ENCODE data around the gene GRID1. TPM values are rescaled to one million over a fixed set of nuclear protein-coding genes. Genes with fewer than 3 reads are reported as not detected.
A peak's percentile ranks its signal among the peaks of the same experiment; 100 is the strongest.

The GRID1 gene
- total and polyA plus RNA-seq, 4 donors: 1.1 to 3.8 TPM; not detected in 2

- Histone ChIP-seq H3K9me3 (ENCODE audit: control insufficient read depth, low read length) (peaks cover 3% of the 10 kb centered on the region), H3K27me3 (ENCODE audit: control insufficient read depth in 1 of 2, insufficient read depth in 2 of 2, low read length in 1 of 2) (no peaks in the 10 kb centered on the region), H3K36me3 (ENCODE audit: control insufficient read depth in 1 of 2, insufficient read depth in 2 of 2, low read length in 1 of 2) (no peaks in the 10 kb centered on the region), H3K27ac (ENCODE audit: low read depth in 1 of 2, low read length in 2 of 2) (no peak overlapping the region), H3K4me1 (ENCODE audit: control insufficient read depth in 1 of 2, insufficient read depth in 2 of 2, low read length in 2 of 2) (no peaks in the 10 kb centered on the region), H3K4me3 (ENCODE audit: low read length in 2 of 2) (no peak overlapping the region)
- intact Hi-C loops (cut with DNase I): no loop called here
- 52 to 64% methylated on average over 7 to 8 of the region's 8 CpGs for WGBS, 2 donors
- peak in 1 of 2 donors; percentile 65 for DNase-seq
- ATAC-seq (ENCODE audit: low FRiP score): no peak
Observed at GRCh38 chr10:86127274-86127819, 239.2 kb downstream of the GRID1 start.

GRCh38 chr10:86124734-86125133 is 241.9 kb downstream of the GRID1 start:
- peak in 1 of 2 donors; percentile 31 for DNase-seq
- Histone ChIP-seq H3K27ac (ENCODE audit: low read depth in 1 of 2, low read length in 2 of 2) (no peak overlapping the region), H3K4me3 (ENCODE audit: low read length in 2 of 2) (no peak overlapping the region), H3K4me1 (ENCODE audit: control insufficient read depth in 1 of 2, insufficient read depth in 2 of 2, low read length in 2 of 2) (no peaks in the 10 kb centered on the region), H3K27me3 (ENCODE audit: control insufficient read depth in 1 of 2, insufficient read depth in 2 of 2, low read length in 1 of 2) (no peaks in the 10 kb centered on the region), H3K36me3 (ENCODE audit: control insufficient read depth in 1 of 2, insufficient read depth in 2 of 2, low read length in 1 of 2) (no peaks in the 10 kb centered on the region), H3K9me3 (ENCODE audit: control insufficient read depth, low read length) (peaks cover 2% of the 10 kb centered on the region)
- intact Hi-C loops (cut with DNase I): no loop called here
- WGBS, 2 donors: 81 to 89% methylated on average over 4 of the region's 4 CpGs
- no peak for ATAC-seq (ENCODE audit: low FRiP score)

GRCh38 chr10:86123715-86124114 is 242.9 kb downstream of the GRID1 start:
- no peak overlapping the region for H3K27ac ChIP-seq (ENCODE audit: low read depth in 1 of 2, low read length in 2 of 2)

GRCh38 chr10:86123304-86123703 is 243.3 kb downstream of the GRID1 start:
- 86 to 90% methylated on average over 4 of the region's 4 CpGs for WGBS, 2 donors
- peak in 1 of 2 donors; percentile 44 for DNase-seq

More at GRCh38 chr10:86123715-86124114, 242.9 kb downstream of the GRID1 start:
- H3K4me1 ChIP-seq (ENCODE audit: control insufficient read depth in 1 of 2, insufficient read depth in 2 of 2, low read length in 2 of 2): no peaks in the 10 kb centered on the region
- no peak overlapping the region for H3K4me3 ChIP-seq (ENCODE audit: low read length in 2 of 2)
- peaks cover 2% of the 10 kb centered on the region for H3K9me3 ChIP-seq (ENCODE audit: control insufficient read depth, low read length)
- intact Hi-C loops (cut with DNase I): no loop called here
- no peaks in the 10 kb centered on the region for H3K36me3 ChIP-seq (ENCODE audit: control insufficient read depth in 1 of 2, insufficient read depth in 2 of 2, low read length in 1 of 2)
- H3K27me3 ChIP-seq (ENCODE audit: control insufficient read depth in 1 of 2, insufficient read depth in 2 of 2, low read length in 1 of 2): no peaks in the 10 kb centered on the region
- 68 to 73% methylated on average over 6 of the region's 6 CpGs for WGBS, 2 donors
- ATAC-seq (ENCODE audit: low FRiP score) (no peak), DNase-seq (peak in 1 of 2 donors; percentile 46)

GRCh38 chr10:86122646-86123045 is 243.9 kb downstream of the GRID1 start:
- WGBS, 2 donors: 88% methylated on average over 2 of the region's 2 CpGs
- no peaks in the 10 kb centered on the region for H3K4me1 ChIP-seq (ENCODE audit: control insufficient read depth in 1 of 2, insufficient read depth in 2 of 2, low read length in 2 of 2)
- H3K27ac ChIP-seq (ENCODE audit: low read depth in 1 of 2, low read length in 2 of 2): no peak overlapping the region
- H3K9me3 ChIP-seq (ENCODE audit: control insufficient read depth, low read length): peaks cover 2% of the 10 kb centered on the region
- intact Hi-C loops (cut with DNase I): no loop called here
- no peaks in the 10 kb centered on the region for H3K27me3 ChIP-seq (ENCODE audit: control insufficient read depth in 1 of 2, insufficient read depth in 2 of 2, low read length in 1 of 2)
- no peak overlapping the region for H3K4me3 ChIP-seq (ENCODE audit: low read length in 2 of 2)
- DNase-seq (peak in 1 of 2 donors; percentile 22), ATAC-seq (ENCODE audit: low FRiP score) (no peak)
- no peaks in the 10 kb centered on the region for H3K36me3 ChIP-seq (ENCODE audit: control insufficient read depth in 1 of 2, insufficient read depth in 2 of 2, low read length in 1 of 2)

More at GRCh38 chr10:86123304-86123703, 243.3 kb downstream of the GRID1 start:
- no peak for ATAC-seq (ENCODE audit: low FRiP score)
- no peak overlapping the region for H3K4me3 ChIP-seq (ENCODE audit: low read length in 2 of 2)
- H3K36me3 ChIP-seq (ENCODE audit: control insufficient read depth in 1 of 2, insufficient read depth in 2 of 2, low read length in 1 of 2): no peaks in the 10 kb centered on the region
- intact Hi-C loops (cut with DNase I): no loop called here
- H3K9me3 ChIP-seq (ENCODE audit: control insufficient read depth, low read length): peaks cover 2% of the 10 kb centered on the region
- H3K27ac ChIP-seq (ENCODE audit: low read depth in 1 of 2, low read length in 2 of 2): no peak overlapping the region
- H3K27me3 ChIP-seq (ENCODE audit: control insufficient read depth in 1 of 2, insufficient read depth in 2 of 2, low read length in 1 of 2): no peaks in the 10 kb centered on the region
- H3K4me1 ChIP-seq (ENCODE audit: control insufficient read depth in 1 of 2, insufficient read depth in 2 of 2, low read length in 2 of 2): no peaks in the 10 kb centered on the region

- WGBS, 2 donors: 94 to 98% methylated on average over 1 of the region's 1 CpG
Observed at GRCh38 chr10:86121200-86121599, 245.4 kb downstream of the GRID1 start.

GRCh38 chr10:86117051-86117450 is 249.5 kb downstream of the GRID1 start:
- H3K4me1 ChIP-seq (ENCODE audit: control insufficient read depth in 1 of 2, insufficient read depth in 2 of 2, low read length in 2 of 2): no peaks in the 10 kb centered on the region
- intact Hi-C loops (cut with DNase I): no loop called here
- H3K27ac ChIP-seq (ENCODE audit: low read depth in 1 of 2, low read length in 2 of 2): no peak overlapping the region
- H3K9me3 ChIP-seq (ENCODE audit: control insufficient read depth, low read length): no peaks in the 10 kb centered on the region
- H3K27me3 ChIP-seq (ENCODE audit: control insufficient read depth in 1 of 2, insufficient read depth in 2 of 2, low read length in 1 of 2): no peaks in the 10 kb centered on the region
- H3K4me3 ChIP-seq (ENCODE audit: low read length in 2 of 2): no peak overlapping the region
- ATAC-seq (ENCODE audit: low FRiP score) (no peak), DNase-seq (no peak)
- no peaks in the 10 kb centered on the region for H3K36me3 ChIP-seq (ENCODE audit: control insufficient read depth in 1 of 2, insufficient read depth in 2 of 2, low read length in 1 of 2)

More at GRCh38 chr10:86121200-86121599, 245.4 kb downstream of the GRID1 start:
- no peak overlapping the region for H3K4me3 ChIP-seq (ENCODE audit: low read length in 2 of 2)
- no peaks in the 10 kb centered on the region for H3K27me3 ChIP-seq (ENCODE audit: control insufficient read depth in 1 of 2, insufficient read depth in 2 of 2, low read length in 1 of 2)
- no peaks in the 10 kb centered on the region for H3K4me1 ChIP-seq (ENCODE audit: control insufficient read depth in 1 of 2, insufficient read depth in 2 of 2, low read length in 2 of 2)
- DNase-seq: no peak
- peaks cover 2% of the 10 kb centered on the region for H3K9me3 ChIP-seq (ENCODE audit: control insufficient read depth, low read length)
- intact Hi-C loops (cut with DNase I): no loop called here
- no peaks in the 10 kb centered on the region for H3K36me3 ChIP-seq (ENCODE audit: control insufficient read depth in 1 of 2, insufficient read depth in 2 of 2, low read length in 1 of 2)
- no peak overlapping the region for H3K27ac ChIP-seq (ENCODE audit: low read depth in 1 of 2, low read length in 2 of 2)
- no peak for ATAC-seq (ENCODE audit: low FRiP score)

GRCh38 chr10:86113983-86114382 is 252.6 kb downstream of the GRID1 start:
- no peak for DNase-seq
- H3K27me3 ChIP-seq (ENCODE audit: control insufficient read depth in 1 of 2, insufficient read depth in 2 of 2, low read length in 1 of 2): no peaks in the 10 kb centered on the region
- H3K4me1 ChIP-seq (ENCODE audit: control insufficient read depth in 1 of 2, insufficient read depth in 2 of 2, low read length in 2 of 2): no peaks in the 10 kb centered on the region
- no peaks in the 10 kb centered on the region for H3K9me3 ChIP-seq (ENCODE audit: control insufficient read depth, low read length)
- ATAC-seq (ENCODE audit: low FRiP score): no peak
- intact Hi-C loops (cut with DNase I): no loop called here
- WGBS, 2 donors: 86 to 88% methylated on average over 3 of the region's 3 CpGs
- no peak overlapping the region for H3K4me3 ChIP-seq (ENCODE audit: low read length in 2 of 2)
- no peak overlapping the region for H3K27ac ChIP-seq (ENCODE audit: low read depth in 1 of 2, low read length in 2 of 2)
- H3K36me3 ChIP-seq (ENCODE audit: control insufficient read depth in 1 of 2, insufficient read depth in 2 of 2, low read length in 1 of 2): no peaks in the 10 kb centered on the region

- ATAC-seq (ENCODE audit: low FRiP score) (no peak), DNase-seq (no peak)
- H3K4me3 ChIP-seq (ENCODE audit: low read length in 2 of 2): no peak overlapping the region
- H3K4me1 ChIP-seq (ENCODE audit: control insufficient read depth in 1 of 2, insufficient read depth in 2 of 2, low read length in 2 of 2): no peaks in the 10 kb centered on the region
- 91 to 92% methylated on average over 4 of the region's 4 CpGs for WGBS, 2 donors
- intact Hi-C loops (cut with DNase I): no loop called here
- H3K36me3 ChIP-seq (ENCODE audit: control insufficient read depth in 1 of 2, insufficient read depth in 2 of 2, low read length in 1 of 2): no peaks in the 10 kb centered on the region
- no peaks in the 10 kb centered on the region for H3K27me3 ChIP-seq (ENCODE audit: control insufficient read depth in 1 of 2, insufficient read depth in 2 of 2, low read length in 1 of 2)
- H3K9me3 ChIP-seq (ENCODE audit: control insufficient read depth, low read length): no peaks in the 10 kb centered on the region
- H3K27ac ChIP-seq (ENCODE audit: low read depth in 1 of 2, low read length in 2 of 2): no peak overlapping the region
Observed at GRCh38 chr10:86113501-86113900, 253.1 kb downstream of the GRID1 start.
